Calu3 (cell line): Measurements from ENCODE around the gene WASF2. TPM values are rescaled to one million over a fixed set of nuclear protein-coding genes. Genes with fewer than 3 reads are reported as not detected.

ENCODE experiments used
- BruUV-seq: library from RNA; stranded (reverse); fragments of 400-500 nt; replicated peaks from 2 replicates; lab custom pipeline; 2021; lab: Mats Ljungman, UMichigan
- CTCF ChIA-PET: fragments of 300-600 bp; sonication (Branson Sonifier 250); formaldehyde crosslinking; loops from one replicate; lab custom pipeline; 2022; ENCODE audit warnings: antibody characterized with exemption; lab: Charles Lee
- DNase-seq: peaks from one replicate; pipeline ENCODE4 v3.0.0; 2022
- H3K27ac Mint-ChIP-seq: one replicate; pipeline ENCODE4 v1.8.0; 2022; ENCODE audit warnings: mixed read lengths; ENCODE audit not compliant: unreplicated experiment
- H3K27me3 Mint-ChIP-seq: one replicate; pipeline ENCODE4 v1.8.0; 2022; ENCODE audit warnings: mixed read lengths; ENCODE audit not compliant: unreplicated experiment
- H3K36me3 Mint-ChIP-seq: one replicate; pipeline ENCODE4 v1.8.0; 2022; ENCODE audit warnings: mild to moderate bottlenecking, moderate library complexity, mixed read lengths; ENCODE audit not compliant: insufficient read depth, unreplicated experiment
- H3K4me1 Mint-ChIP-seq: one replicate; pipeline ENCODE4 v1.8.0; 2022; ENCODE audit warnings: mild to moderate bottlenecking, low read depth, mixed read lengths; ENCODE audit not compliant: unreplicated experiment
- H3K4me3 Mint-ChIP-seq: one replicate; pipeline ENCODE4 v1.8.0; 2022; ENCODE audit warnings: mild to moderate bottlenecking, low read depth, moderate library complexity, mixed read lengths; ENCODE audit not compliant: unreplicated experiment
- H3K9me3 Mint-ChIP-seq: one replicate; pipeline ENCODE4 v1.8.0; 2022; ENCODE audit warnings: low read depth, mixed read lengths; ENCODE audit not compliant: unreplicated experiment
- intact Hi-C: fragments of 100-400 bp; cut with micrococcal nuclease; formaldehyde crosslinking; loops from one replicate; pipeline ENCODE4 v1.10.0; 2022; ENCODE audit not compliant: unreplicated experiment
- total RNA-seq: library from RNA; stranded (reverse); gene quantifications from 2 replicates; pipeline ENCODE4 v1.2.3, GENCODE V29; 2022
- TF ChIP-seq, protein P1 (sequence below): fragments of 200-600 bp; IDR thresholded peaks from one replicate; pipeline ENCODE4 v1.8.0; 2022; ENCODE audit warnings: antibody characterized with exemption; ENCODE audit not compliant: unreplicated experiment

WASF2 gene
- total RNA-seq, 1 experiment from 2014 or later = 79.5 TPM

DNA sequence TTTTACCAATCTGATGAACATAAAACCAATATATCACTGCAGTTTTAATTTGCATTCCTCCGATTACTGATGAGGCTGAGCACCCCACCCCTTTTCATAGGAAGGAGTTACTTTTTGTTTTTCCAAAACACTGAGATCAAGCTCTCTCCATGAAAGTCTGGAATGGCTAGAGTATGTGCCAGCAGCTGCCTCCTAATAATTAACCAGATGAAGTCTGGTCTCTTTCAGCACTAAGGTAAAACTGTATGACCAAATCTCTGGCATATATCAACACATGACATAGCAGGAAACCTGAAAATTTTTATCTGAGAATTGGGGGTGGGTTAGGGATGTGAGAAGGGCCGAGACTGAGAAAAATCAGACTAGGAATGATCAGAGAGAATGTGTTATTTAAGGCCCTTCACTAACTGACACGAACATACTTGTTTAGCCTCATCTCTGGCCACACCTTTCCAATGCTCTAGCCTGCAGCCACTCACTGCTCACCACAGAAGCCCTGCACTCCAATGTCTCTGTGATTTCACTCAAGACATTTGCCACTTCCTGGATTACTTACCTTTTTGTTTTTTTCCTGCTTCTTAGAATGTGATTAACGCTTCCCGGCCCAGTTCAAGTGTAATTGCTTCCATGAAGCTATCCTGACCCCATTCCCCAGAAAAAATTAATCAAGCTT lies 34.7 kb downstream of the WASF2 start:
- DNase-seq = peak; percentile 9
- BruUV-seq = no TSS peak
- peaks cover 16% of the 10 kb centered on the region for H3K4me1 Mint-ChIP-seq
- H3K9me3 Mint-ChIP-seq = no peaks in the 10 kb centered on the region
- intact Hi-C loops = no loop called here
- H3K4me3 Mint-ChIP-seq = peak overlapping the region; percentile 30
- peak overlapping the region; percentile 64 for H3K27ac Mint-ChIP-seq
- CTCF ChIA-PET = interaction anchor here (1.2 to 1.3 kb wide), 2 partner anchors 15 to 19 kb away, joined by 4 to 7 read pairs; no protein-coding TSS in a partner anchor
- TF ChIP-seq, protein P1, sequence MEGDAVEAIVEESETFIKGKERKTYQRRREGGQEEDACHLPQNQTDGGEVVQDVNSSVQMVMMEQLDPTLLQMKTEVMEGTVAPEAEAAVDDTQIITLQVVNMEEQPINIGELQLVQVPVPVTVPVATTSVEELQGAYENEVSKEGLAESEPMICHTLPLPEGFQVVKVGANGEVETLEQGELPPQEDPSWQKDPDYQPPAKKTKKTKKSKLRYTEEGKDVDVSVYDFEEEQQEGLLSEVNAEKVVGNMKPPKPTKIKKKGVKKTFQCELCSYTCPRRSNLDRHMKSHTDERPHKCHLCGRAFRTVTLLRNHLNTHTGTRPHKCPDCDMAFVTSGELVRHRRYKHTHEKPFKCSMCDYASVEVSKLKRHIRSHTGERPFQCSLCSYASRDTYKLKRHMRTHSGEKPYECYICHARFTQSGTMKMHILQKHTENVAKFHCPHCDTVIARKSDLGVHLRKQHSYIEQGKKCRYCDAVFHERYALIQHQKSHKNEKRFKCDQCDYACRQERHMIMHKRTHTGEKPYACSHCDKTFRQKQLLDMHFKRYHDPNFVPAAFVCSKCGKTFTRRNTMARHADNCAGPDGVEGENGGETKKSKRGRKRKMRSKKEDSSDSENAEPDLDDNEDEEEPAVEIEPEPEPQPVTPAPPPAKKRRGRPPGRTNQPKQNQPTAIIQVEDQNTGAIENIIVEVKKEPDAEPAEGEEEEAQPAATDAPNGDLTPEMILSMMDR = no peak
- H3K27me3 Mint-ChIP-seq = no peaks in the 10 kb centered on the region
- peaks cover 7% of the 10 kb centered on the region for H3K36me3 Mint-ChIP-seq

DNA sequence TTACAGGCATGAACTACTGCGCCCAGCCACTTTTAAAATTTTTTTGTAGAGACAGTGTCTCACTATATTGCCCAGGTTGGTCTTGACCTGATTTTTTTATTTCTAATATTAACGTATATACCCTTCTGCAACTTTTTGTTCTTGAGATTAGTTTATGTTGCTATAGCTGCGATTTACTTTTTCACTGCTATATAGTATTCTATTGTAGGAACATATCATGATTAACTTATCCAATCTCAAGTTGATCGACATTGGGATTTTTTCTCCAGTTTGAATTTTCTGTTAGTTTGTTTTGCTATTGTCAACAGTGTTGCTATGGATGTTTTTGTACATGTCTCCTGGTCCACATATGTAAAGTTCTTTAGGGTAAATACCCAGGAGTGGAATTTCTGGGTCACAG lies 35.4 kb downstream of the WASF2 start:
- Mint-ChIP-seq H3K4me1 (peaks cover 16% of the 10 kb centered on the region), H3K36me3 (peaks cover 7% of the 10 kb centered on the region), H3K27ac (no peak overlapping the region), H3K9me3 (no peaks in the 10 kb centered on the region), H3K27me3 (no peaks in the 10 kb centered on the region), H3K4me3 (no peak overlapping the region)
- intact Hi-C loops = no loop called here
- CTCF ChIA-PET = no interaction called here
- no peak for DNase-seq
- no TSS peak for BruUV-seq
- TF ChIP-seq, protein P1 = no peak

DNA sequence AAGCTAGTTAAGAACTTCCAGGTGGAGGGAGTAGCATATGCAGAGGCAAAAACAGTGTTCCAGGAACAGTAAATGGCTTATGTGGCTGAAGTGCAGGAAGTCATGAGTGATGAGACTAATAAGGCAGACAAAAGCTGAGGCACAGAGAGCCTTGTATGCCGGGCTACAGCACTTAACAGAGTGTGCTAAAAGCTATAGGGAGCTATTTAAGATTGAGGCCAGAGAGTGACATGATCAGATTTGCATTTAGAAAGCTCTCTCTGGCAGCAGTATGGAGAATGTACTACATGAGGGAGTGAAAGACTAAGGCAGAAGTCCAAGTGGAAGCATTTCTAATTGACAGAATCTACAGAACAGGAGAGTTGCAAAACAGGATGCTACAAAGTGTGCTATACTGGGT lies 38.6 kb downstream of the WASF2 start:
- Mint-ChIP-seq H3K36me3 (peaks cover 7% of the 10 kb centered on the region), H3K27me3 (no peaks in the 10 kb centered on the region), H3K4me3 (no peak overlapping the region), H3K27ac (no peak overlapping the region), H3K4me1 (peaks cover 16% of the 10 kb centered on the region), H3K9me3 (no peaks in the 10 kb centered on the region)
- TF ChIP-seq, protein P1 = no peak
- intact Hi-C loops = no loop called here
- CTCF ChIA-PET = no interaction called here
- no TSS peak for BruUV-seq
- no peak for DNase-seq

DNA sequence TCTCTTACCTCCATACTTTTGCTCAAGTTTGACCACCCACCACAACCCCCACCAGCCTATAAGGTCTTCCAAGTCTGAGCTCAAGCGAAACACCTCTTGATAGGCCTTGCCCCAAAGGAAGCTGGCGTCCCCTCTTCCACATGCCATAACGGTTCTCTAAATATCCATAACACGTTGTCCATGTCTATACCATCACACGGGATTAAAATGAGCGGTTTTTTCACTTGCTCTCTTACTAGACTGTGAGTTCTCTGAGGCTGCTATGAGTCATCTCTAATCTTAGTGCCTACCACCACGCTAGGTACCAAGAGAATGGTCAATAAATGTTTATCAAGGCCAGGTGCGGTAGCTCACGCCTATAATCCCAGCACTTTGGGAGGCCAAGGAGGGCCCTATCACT lies 41.0 kb downstream of the WASF2 start:
- H3K4me3 Mint-ChIP-seq = no peak overlapping the region
- DNase-seq = no peak
- BruUV-seq = no TSS peak
- no peak overlapping the region for H3K27ac Mint-ChIP-seq
- TF ChIP-seq, protein P1 = no peak
- no peaks in the 10 kb centered on the region for H3K27me3 Mint-ChIP-seq
- CTCF ChIA-PET = interaction anchor here (0.7 kb wide), 1 partner anchor 8 kb away, joined by 3 read pairs; no protein-coding TSS in a partner anchor
- H3K36me3 Mint-ChIP-seq = no peaks in the 10 kb centered on the region
- intact Hi-C loops = no loop called here
- H3K4me1 Mint-ChIP-seq = peaks cover 9% of the 10 kb centered on the region
- H3K9me3 Mint-ChIP-seq = no peaks in the 10 kb centered on the region
